ENCODE data around the gene GCSAML.

DNA sequence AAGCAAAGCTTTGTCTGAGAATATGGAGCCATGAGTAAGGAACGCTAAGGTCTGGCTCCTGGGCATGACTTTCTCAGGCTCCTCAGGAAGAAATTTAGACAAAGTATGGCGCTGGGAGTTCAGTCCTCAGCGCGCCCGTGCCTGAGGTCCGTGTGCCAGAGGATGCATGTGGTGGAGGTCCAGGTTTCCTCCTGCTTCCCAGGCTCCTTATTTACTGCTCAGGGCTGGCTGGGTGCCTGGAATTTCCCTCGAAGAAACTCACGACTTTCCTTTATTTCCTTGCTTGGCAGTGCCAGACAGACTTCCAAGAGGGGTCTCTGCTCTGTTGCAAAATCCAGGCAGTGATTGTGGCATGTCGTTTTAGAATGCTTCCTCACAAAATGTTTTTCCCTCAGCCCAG lies 13.3 kb downstream of the GCSAML start:
- TF ChIP-seq, protein P1, sequence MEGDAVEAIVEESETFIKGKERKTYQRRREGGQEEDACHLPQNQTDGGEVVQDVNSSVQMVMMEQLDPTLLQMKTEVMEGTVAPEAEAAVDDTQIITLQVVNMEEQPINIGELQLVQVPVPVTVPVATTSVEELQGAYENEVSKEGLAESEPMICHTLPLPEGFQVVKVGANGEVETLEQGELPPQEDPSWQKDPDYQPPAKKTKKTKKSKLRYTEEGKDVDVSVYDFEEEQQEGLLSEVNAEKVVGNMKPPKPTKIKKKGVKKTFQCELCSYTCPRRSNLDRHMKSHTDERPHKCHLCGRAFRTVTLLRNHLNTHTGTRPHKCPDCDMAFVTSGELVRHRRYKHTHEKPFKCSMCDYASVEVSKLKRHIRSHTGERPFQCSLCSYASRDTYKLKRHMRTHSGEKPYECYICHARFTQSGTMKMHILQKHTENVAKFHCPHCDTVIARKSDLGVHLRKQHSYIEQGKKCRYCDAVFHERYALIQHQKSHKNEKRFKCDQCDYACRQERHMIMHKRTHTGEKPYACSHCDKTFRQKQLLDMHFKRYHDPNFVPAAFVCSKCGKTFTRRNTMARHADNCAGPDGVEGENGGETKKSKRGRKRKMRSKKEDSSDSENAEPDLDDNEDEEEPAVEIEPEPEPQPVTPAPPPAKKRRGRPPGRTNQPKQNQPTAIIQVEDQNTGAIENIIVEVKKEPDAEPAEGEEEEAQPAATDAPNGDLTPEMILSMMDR (IDR thresholded peaks at IDR 0.05; ENCODE audit: low read depth, low read length): no peak
- TF ChIP-seq EZH2phosphoT487 (IDR thresholded peaks at IDR 0.05; ENCODE audit: low read depth): no peak
